Medulla oblongata (tissue), 1 donor: ENCODE results near the gene MAP3K5.

Experiments
- DNase-seq: peaks from one replicate; pipeline ENCODE4 v3.0.0-alpha.2; 2015; ENCODE audit errors: extremely low spot score

Gene MAP3K5

DNA sequence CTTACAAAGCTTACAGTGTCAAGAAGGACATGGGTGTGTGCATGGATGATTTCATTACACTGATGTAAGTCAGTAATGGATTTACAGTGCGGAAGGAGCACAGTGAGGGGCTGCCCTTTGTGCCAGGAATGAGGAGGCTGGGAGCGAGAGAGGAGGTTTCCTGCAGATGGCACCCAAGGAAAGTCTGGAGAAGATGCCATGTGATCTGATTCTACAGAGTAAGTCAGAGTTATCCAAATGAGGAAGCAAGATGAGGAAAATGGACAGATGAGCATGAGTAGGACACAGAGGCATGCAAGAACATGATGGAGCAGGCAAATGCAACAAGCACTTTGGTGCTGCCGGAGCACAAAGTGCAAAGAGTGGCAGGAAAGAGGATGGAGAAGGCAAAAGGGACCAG lies 271.8 kb downstream of the MAP3K5 start:
- no peak for DNase-seq

DNA sequence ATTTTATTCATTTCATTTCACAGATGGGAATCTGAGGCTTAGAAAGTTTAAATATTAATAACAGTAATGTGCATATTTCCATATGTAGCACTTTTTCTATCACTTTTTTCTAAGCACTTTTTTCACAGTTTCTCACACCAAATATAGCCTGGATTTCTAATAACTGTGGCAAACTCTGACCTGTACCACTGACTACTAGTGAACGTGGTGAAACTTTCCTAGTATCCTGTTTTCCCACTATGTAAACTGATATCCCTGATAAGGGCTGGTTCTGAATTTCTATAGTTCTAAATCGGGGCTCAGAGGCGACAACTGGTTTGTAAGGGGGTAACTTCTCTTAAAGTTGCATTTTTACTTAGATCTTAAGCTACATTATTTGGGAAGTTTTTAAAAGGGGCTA lies 274.7 kb downstream of the MAP3K5 start:
- DNase-seq: no peak

DNA sequence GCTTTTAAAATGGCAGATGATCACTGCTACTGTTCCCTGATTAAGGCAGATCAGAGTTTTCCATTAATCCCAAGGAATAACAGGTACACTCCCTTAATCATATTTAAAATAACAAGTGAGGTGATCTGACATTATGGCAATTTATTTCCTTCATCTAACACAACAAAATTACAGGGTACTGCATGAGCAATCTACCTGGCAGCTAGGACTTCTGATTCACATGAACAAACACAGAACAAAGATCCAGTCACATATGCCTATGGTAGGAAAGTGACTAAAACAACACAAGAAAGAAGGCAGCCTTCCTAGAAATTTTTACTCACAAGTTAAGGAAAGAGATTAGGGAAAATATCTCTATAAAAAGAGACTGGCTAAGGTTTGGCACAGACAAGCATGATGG lies 275.3 kb downstream of the MAP3K5 start:
- no peak for DNase-seq

DNA sequence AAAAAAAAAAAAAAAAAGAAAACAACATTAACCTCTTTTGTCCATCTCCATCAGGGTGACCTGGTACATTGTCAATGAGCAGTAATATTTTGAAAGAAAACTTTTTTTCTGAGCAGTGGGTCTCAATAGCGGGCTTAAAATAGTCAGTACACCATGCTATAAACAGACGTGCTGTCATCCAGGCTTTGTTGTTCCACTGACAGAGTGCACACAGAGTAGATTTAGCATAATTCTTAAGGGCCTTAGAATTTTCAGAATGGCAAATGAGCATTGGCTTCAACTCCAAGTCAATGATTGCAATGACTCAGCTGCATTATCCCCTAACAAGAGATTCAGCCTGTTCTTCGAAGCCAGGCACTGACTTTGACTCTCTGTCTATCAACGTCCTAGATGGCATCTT lies 277.7 kb downstream of the MAP3K5 start:
- no peak for DNase-seq

DNA sequence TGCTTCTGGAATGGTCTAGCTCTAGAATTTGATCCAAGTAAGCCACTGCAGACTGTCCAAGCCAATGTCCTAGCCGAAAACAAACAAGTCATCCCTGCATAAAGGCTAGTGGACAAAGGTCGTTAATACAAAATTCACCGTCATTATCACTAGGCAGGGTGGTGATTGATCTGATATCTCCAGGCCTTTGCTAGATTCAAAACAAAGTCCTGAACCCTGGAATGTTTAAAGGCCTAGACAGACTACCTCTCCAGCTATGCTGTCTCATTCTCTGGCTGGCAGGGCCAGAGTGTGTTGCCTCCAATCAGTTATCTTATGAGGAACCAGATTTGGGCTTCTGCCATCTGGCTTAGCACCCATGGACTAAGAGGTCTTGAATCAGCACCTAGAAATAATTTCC lies 280.4 kb downstream of the MAP3K5 start:
- no peak for DNase-seq

DNA sequence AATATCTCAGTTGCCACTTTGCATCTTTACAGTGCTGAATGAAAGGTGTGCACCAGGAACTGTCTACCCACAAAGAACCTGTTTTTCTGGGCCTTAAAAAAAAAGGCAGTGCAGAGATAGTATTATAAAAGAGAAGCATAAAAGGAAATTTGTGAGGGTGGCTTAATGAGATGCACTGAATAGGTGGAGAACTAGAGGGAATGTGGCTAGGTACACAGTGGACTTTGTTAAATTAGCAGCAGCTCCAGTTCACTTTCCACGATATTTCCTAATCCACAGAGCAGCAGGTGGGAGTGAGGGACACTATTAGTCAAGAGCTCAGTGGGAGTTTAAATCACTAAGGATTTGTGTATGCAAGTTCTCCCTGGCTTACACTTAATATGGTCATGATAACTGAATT lies 280.9 kb downstream of the MAP3K5 start:
- DNase-seq: no peak

DNA sequence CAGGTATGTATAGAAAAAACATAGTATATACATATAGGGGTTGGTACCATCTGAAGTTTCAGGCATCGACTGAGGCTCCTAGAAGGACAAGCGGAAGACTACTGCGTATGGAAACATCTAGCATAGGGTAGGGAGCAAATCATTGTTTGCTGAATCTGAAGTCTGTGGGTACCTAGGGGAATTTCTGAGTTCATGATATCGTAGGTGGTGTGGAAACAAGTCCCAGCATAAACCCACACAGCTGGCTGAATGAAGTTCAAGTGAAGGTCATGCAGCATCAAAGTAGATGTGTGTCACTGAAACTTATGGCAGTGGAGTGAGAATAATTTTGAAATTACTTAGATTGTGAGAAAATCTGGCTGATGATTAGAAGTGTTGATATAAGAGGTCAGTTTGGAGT lies 281.5 kb downstream of the MAP3K5 start:
- DNase-seq: no peak

DNA sequence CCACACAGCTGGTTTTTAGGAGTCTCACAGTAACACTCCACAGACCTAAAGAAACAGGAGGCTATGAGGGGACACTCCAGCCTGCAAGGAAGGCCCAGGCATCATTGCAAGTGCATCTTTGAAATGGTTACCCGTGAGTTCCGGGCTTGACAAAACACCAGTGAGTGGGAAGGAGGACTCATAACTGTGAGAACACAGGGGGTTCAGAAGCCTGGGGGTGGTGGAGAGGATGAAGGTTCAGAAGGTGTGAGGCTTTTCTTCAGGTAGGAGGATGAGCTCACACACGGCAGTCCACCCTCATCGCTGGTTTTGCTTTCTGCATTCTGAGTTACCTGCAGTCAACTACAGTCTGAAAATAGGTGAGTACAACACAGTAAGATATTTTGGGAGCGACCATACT lies 282.0 kb downstream of the MAP3K5 start:
- no peak for DNase-seq

DNA sequence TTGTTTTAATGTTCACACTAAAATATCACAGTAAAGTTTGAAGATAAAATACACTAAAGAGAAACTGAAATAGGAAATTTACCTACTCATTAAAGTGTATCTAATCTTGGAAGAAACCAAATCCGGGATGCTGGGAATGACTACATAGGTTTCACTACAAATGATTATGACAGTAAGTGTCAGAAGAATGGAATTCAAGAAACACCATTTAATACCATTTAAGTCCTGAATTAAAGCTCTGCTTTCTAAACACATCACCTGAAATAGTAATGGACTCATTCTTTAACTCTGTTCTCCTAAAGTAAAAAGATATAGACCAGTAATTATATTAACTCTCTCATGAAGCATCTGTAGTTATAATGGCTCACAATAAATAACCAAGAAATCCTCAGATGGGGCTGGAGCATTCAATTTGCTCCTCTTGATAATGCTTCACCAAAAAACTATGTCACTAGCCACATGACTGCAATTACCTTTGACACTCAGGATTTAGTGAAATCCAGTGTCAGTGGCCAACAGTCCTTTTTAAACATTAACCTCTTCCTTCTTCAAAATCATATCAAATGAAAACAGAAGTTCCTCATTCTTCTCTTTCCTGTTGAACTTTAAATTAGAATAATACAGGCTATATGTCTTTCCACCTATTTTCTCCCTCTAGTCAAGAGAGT lies 283.4 kb downstream of the MAP3K5 start:
- DNase-seq: no peak
